ENCODE data around the gene SLC9A3.

DNA sequence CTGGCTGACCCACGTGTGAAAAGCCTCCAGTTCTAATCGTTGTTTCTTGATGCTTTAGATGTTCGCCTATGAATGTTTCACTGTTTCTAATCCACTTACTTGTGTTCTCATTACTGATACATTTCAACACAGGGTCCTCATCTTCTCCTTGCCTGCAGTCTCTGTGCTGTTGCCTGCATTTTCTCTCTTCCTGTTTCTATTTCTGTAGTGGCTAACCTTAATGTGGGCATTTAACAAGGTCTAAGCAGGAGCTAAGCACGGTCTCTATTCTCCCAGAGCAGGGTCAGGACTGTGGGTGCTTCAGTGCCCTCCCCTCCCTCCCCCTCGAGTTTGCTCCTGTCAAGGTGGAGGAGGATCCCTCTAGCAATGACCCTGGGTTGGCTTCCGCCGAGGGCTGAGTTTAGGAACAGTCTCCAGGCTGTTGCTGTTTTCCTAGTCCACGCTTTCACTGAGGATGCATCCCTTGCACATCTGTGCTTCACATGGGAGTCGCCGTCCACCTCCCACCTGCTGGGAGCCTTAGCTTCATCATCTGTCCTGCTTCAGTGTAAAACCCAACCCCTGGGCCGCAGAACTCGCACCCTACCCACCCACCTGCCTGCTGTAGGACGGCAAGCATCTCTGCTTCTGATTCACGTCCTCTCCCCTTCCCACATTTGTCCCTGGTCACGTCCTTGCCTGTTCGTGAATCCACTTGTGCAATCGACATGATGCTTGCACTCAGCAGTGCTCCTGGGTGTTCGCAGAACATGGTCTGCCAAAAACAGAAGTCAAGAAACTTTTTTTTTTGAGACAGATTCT lies 83.6 kb downstream of the SLC9A3 start:
- TF ChIP-seq, protein P1, sequence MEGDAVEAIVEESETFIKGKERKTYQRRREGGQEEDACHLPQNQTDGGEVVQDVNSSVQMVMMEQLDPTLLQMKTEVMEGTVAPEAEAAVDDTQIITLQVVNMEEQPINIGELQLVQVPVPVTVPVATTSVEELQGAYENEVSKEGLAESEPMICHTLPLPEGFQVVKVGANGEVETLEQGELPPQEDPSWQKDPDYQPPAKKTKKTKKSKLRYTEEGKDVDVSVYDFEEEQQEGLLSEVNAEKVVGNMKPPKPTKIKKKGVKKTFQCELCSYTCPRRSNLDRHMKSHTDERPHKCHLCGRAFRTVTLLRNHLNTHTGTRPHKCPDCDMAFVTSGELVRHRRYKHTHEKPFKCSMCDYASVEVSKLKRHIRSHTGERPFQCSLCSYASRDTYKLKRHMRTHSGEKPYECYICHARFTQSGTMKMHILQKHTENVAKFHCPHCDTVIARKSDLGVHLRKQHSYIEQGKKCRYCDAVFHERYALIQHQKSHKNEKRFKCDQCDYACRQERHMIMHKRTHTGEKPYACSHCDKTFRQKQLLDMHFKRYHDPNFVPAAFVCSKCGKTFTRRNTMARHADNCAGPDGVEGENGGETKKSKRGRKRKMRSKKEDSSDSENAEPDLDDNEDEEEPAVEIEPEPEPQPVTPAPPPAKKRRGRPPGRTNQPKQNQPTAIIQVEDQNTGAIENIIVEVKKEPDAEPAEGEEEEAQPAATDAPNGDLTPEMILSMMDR (conservative IDR thresholded peaks at IDR 0.05; ENCODE audit: low read depth, low read length) = no peak
- TF ChIP-seq EZH2 (IDR thresholded peaks at IDR 0.05; ENCODE audit: borderline replicate concordance, low read depth, low read length, poor library complexity, severe bottlenecking) = no peak

Measured in A673 (cell line).